Kidney (tissue), 14 donors: ENCODE data around the gene ZNF648. TPM values are rescaled to one million over a fixed set of nuclear protein-coding genes. Genes with fewer than 3 reads are reported as not detected.

Source experiments
- DNase-seq, 5 donors: peaks; one replicate each; pipeline ENCODE4 v3.0.0-alpha.2; 2013 to 2020
- FAIRE-seq: peaks from 2 replicates; lab custom pipeline; 2012; peaks lifted over from hg19 to GRCh38; lab: Jason Lieb, UNC
- H3K27ac ChIP-seq, 2 donors: one replicate each; pipeline ENCODE4 v1.7.0; 2013; ENCODE audit warnings: low read depth in 2 of 2, low read length in 2 of 2, inconsistent platforms in 1 of 2
- H3K27me3 ChIP-seq: one replicate; pipeline ENCODE4 v1.7.1; 2013; ENCODE audit warnings: low read length, inconsistent platforms; ENCODE audit not compliant: control insufficient read depth, insufficient read depth
- H3K36me3 ChIP-seq, 3 donors: one replicate each; pipeline versions ENCODE4 v1.7.0 to v1.7.1; 2013; ENCODE audit warnings: low read length in 3 of 3, control low read depth in 1 of 3, inconsistent platforms in 1 of 3; ENCODE audit not compliant: insufficient read depth in 3 of 3, control insufficient read depth in 2 of 3
- H3K4me1 ChIP-seq, 3 donors: one replicate each; pipeline versions ENCODE4 v1.7.0 to v1.7.1; 2013; ENCODE audit warnings: low read length in 3 of 3, inconsistent platforms in 1 of 3, low read depth in 1 of 3; ENCODE audit not compliant: control insufficient read depth in 2 of 3, insufficient read depth in 2 of 3
- H3K4me3 ChIP-seq, 3 donors: one replicate each; pipeline versions ENCODE4 v1.7.0 to v1.8.1; 2013; ENCODE audit warnings: low read length in 3 of 3, control low read depth in 1 of 3, inconsistent platforms in 1 of 3
- H3K9ac ChIP-seq, 3 donors: one replicate each; pipeline versions ENCODE4 v1.7.0 to v1.7.1; 2013; ENCODE audit warnings: low read length in 3 of 3, control low read depth in 1 of 3, inconsistent platforms in 1 of 3
- H3K9me3 ChIP-seq, 3 donors: one replicate each; pipeline versions ENCODE4 v1.7.0 to v1.7.1; 2013; ENCODE audit warnings: low read length in 3 of 3, control low read depth in 1 of 3, inconsistent platforms in 1 of 3; ENCODE audit not compliant: control insufficient read depth in 2 of 3, insufficient read depth in 1 of 3
- intact Hi-C: fragments of 100-400 bp; cut with DNase I; formaldehyde crosslinking; loops from one replicate; pipeline ENCODE4 v1.11.1; 2022
- polyA plus RNA-seq: library from polyadenylated mRNA; stranded (reverse); fragments of 350-450 nt; fragmentation: Illumina TruSeq; extraction: RNeasy Lipid Tissue Mini Kit (QIAGEN cat#74804); gene quantifications from one replicate; pipeline ENCODE4 v1.2.3, GENCODE V29; 2014; ENCODE audit warnings: low read depth, low replicate concordance; ENCODE audit not compliant: insufficient read depth
- total RNA-seq: library from RNA; stranded (reverse); fragmentation: NEBNext Ultra II Directional; extraction: Animal tissue kit (Norgen Biotek cat#: 25700); gene quantifications from one replicate; pipeline ENCODE4 v1.2.1, GENCODE V29; 2021
- TF ChIP-seq, protein P1 (sequence below): IDR thresholded peaks from 3 replicates; pipeline ENCODE4 v1.5.1; 2012; ENCODE audit warnings: mild to moderate bottlenecking, moderate library complexity, borderline replicate concordance; ENCODE audit not compliant: insufficient read depth; ENCODE audit errors: extremely low read depth
- donor health status: control.
- donor health status: control.
- donor health status: control.
- donor health status: control.
- donor health status: control.
- donor health status: DM: yes; HTN: yes; CAD: no.
- donor health status: Normal renal cell carcinoma (clear cell type).

Gene ZNF648
- total and polyA plus RNA-seq, 2 donors from 2014 or later = not detected

DNA sequence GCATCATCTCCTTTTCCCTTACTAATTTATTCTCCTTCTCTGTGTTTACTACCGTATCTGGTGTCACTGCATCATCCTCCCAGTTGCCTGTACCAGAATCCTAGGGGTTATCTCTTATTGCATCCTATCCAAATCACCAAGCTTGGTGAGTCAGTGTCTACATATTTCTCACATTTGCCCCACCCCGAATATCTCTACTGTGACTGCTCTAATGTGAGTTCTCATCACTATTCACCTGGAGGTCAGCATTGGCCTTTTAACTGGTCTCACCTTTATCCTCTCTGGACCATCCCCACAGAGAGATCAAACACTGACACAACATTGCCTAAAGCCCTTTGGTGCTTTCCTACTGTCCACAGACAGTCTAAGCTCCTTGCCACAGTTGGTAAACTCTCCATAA is 45.7 kb upstream of the ZNF648 start:
- Histone ChIP-seq H3K4me1 (no peaks in the 10 kb centered on the region), H3K36me3 (no peaks in the 10 kb centered on the region), H3K4me3 (no peak overlapping the region), H3K27me3 (no peaks in the 10 kb centered on the region), H3K9me3 (peaks cover 0 to 7% (median 0%) of the 10 kb centered on the region in 3 donors), H3K9ac (no peak overlapping the region), H3K27ac (no peak overlapping the region)
- FAIRE-seq (no peak), DNase-seq (no peak)
- intact Hi-C loops = no loop called here
- TF ChIP-seq, protein P1, sequence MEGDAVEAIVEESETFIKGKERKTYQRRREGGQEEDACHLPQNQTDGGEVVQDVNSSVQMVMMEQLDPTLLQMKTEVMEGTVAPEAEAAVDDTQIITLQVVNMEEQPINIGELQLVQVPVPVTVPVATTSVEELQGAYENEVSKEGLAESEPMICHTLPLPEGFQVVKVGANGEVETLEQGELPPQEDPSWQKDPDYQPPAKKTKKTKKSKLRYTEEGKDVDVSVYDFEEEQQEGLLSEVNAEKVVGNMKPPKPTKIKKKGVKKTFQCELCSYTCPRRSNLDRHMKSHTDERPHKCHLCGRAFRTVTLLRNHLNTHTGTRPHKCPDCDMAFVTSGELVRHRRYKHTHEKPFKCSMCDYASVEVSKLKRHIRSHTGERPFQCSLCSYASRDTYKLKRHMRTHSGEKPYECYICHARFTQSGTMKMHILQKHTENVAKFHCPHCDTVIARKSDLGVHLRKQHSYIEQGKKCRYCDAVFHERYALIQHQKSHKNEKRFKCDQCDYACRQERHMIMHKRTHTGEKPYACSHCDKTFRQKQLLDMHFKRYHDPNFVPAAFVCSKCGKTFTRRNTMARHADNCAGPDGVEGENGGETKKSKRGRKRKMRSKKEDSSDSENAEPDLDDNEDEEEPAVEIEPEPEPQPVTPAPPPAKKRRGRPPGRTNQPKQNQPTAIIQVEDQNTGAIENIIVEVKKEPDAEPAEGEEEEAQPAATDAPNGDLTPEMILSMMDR = no peak

DNA sequence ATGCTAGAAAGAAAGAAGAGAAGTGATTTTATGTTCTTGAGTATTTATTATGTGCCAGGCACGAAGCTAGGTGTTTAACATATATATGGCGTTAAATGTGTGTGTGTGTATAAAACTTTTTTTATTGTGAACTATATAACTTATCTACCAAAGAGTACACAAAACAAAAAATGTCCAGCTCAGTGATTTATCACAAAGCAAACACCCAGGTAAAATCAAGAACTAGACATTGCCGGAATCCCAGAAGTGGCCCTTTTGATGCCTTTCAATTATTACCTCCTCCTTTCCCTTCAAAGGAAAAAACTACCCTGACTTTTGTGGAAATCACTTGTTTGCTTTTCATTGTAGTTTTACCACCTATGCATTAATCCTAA is 40.5 kb upstream of the ZNF648 start:
- intact Hi-C loops = no loop called here
- no peak for DNase-seq
- Histone ChIP-seq H3K27ac (no peak overlapping the region), H3K9me3 (peaks cover 0 to 2% (median under 1%) of the 10 kb centered on the region in 3 donors), H3K27me3 (no peaks in the 10 kb centered on the region), H3K36me3 (no peaks in the 10 kb centered on the region), H3K4me1 (peaks cover 0 to 3% (median 0%) of the 10 kb centered on the region in 3 donors), H3K9ac (no peak overlapping the region), H3K4me3 (no peak overlapping the region)
- TF ChIP-seq, protein P1 = no peak
- no peak for FAIRE-seq

DNA sequence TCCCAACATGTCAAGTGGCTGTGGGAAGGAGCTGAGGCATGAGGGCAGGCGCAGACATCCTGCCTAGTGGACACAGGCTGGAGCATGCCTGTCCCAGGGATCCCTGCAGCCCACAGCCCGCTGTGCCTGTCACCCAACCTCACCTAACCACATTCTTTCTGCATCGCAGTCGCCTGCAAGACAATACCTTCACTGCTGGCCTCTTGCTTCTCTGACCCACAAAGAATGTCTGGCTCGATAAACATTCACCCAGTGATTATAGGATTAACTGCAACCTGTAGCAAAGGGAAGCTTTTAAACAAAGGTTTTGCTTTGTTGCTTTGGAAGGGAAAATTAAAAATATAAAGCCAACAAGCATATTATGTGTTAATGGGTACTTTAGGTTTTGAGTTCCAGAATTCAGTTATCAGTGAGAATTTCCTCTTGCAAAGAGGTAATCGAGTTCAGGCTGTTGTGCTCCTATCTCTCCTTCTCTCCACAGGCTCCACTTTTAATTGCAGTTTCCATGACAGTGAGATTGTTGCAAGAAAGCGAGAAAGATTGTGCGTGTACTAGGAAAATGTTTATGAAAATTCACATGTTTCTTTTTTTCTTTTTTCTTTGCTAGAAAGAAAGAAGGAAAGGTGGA is 40.0 kb upstream of the ZNF648 start:
- FAIRE-seq (no peak), DNase-seq (peak in 3 of 5 donors; percentile 61 to 68 (median 68))
- Histone ChIP-seq H3K4me1 (peaks cover 0 to 3% (median 0%) of the 10 kb centered on the region in 3 donors), H3K4me3 (no peak overlapping the region), H3K36me3 (no peaks in the 10 kb centered on the region), H3K9me3 (peaks cover 0 to 2% (median 0%) of the 10 kb centered on the region in 3 donors), H3K9ac (no peak overlapping the region), H3K27me3 (no peaks in the 10 kb centered on the region), H3K27ac (no peak overlapping the region)
- TF ChIP-seq, protein P1 = no peak
- intact Hi-C loops = no loop called here

DNA sequence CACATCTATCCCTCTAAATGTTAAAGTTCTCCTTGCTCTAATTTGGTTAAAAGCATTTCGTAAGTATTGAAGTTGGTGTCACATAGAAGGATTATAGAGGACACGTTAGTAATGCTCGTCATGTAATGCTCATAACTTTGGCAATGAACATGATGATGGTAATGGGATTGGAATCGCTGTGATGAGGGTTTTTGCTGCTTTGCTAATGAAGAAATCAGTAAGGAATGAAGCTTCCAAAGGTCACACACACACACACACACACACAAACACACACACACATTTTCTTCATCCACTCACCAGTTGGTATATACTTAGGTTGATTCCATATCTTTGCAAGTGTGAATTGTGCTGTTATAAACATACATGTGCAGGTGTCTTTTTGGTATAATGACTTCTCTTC is 36.8 kb upstream of the ZNF648 start:
- no peak for DNase-seq
- H3K27me3 ChIP-seq = no peaks in the 10 kb centered on the region
- H3K9me3 ChIP-seq = peaks cover 0 to 2% (median 0%) of the 10 kb centered on the region in 3 donors
- TF ChIP-seq, protein P1 = no peak
- H3K27ac ChIP-seq = no peak overlapping the region
- H3K9ac ChIP-seq = no peak overlapping the region
- no peak overlapping the region for H3K4me3 ChIP-seq
- no peaks in the 10 kb centered on the region for H3K36me3 ChIP-seq
- intact Hi-C loops = no loop called here
- no peak for FAIRE-seq
- H3K4me1 ChIP-seq = peaks cover 0 to 3% (median 0%) of the 10 kb centered on the region in 3 donors
